ENCODE measurements around the gene ANO10. TPM values are rescaled to one million over a fixed set of nuclear protein-coding genes. Genes with fewer than 3 reads are reported as not detected.
A peak's percentile ranks its signal among the peaks of the same experiment; 100 is the strongest.

The ANO10 gene, protein sequence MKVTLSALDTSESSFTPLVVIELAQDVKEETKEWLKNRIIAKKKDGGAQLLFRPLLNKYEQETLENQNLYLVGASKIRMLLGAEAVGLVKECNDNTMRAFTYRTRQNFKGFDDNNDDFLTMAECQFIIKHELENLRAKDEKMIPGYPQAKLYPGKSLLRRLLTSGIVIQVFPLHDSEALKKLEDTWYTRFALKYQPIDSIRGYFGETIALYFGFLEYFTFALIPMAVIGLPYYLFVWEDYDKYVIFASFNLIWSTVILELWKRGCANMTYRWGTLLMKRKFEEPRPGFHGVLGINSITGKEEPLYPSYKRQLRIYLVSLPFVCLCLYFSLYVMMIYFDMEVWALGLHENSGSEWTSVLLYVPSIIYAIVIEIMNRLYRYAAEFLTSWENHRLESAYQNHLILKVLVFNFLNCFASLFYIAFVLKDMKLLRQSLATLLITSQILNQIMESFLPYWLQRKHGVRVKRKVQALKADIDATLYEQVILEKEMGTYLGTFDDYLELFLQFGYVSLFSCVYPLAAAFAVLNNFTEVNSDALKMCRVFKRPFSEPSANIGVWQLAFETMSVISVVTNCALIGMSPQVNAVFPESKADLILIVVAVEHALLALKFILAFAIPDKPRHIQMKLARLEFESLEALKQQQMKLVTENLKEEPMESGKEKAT
- total RNA-seq (10.6 and 13.9 TPM in 2 replicates), polyA plus RNA-seq (1.1 and 1.9 TPM in 2 replicates), polyA minus RNA-seq (3.6 and 4.0 TPM in 2 replicates)
- 3.5 TPM for total RNA-seq (2013)

DNA sequence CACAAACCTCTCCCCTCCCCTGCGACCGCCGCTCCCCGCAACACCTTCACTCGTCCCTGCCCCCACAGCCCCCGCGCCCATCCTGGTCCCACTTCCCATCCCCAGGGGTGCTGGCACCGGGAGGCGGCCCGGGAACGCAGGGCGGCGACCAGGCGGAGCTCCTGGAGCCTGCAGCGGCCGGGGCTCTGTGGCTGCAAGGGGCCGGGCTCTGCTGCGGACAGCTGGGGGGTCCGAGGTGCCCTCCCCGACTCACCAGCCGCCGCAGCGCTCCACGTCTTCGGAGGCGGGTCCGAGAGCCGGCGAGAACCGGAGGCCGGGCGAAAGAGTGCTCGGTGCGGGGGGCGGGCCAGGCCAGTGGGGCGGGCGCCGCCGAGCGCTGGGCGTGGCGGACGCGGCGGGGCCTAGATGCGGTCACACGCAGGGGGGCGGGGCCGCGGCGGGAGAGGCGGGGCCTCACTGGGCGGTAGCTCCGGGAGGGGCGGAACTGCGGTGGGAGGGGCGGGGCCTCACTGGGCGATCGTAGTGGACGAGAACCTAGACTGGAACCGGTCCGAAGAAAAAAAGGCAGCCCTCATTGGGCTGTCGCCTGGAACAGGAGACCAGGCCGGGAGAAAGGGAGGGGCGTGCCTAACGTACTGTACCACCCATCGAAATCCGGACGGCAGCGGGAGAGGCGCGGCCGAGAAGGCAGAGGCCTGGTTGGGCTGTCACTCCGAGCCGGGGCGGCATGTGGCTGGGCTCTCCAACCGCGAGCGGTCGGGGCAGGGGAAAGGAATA lies at the start of gene ANO10:
Gene ANO10 (minus strand): TSS at position 356 of the 777 bp plus-strand sequence. CDS start 16,159 bp downstream, outside the sequence.
- H3K36me3 ChIP-seq (replicated peaks in 1 of 2; ENCODE audit: control extremely low read depth in 1 of 2, control insufficient read depth in 1 of 2, extremely low read depth in 1 of 2, insufficient read depth in 2 of 2, low read length in 1 of 2), result no peaks in the 10 kb centered on the region
- H3K9me3 ChIP-seq (ENCODE audit: control extremely low read depth in 1 of 3, control insufficient read depth in 2 of 3, insufficient read depth in 1 of 3, low read length in 2 of 3), result no peaks in the 10 kb centered on the region
- under 1% methylated on average over 77 of the region's 80 CpGs for WGBS (ENCODE audit: insufficient coverage)
- ATAC-seq (ENCODE audit: low read depth) (peak; percentile 92), DNase-seq (peak; percentile 96)
- no peaks in the 10 kb centered on the region for H3K79me2 ChIP-seq (ENCODE audit: control insufficient read depth, insufficient read depth, low read length)
- H3K27ac Mint-ChIP-seq, result peak within 1 kb of the TSS; percentile 77
- TF ChIP-seq, protein P1, sequence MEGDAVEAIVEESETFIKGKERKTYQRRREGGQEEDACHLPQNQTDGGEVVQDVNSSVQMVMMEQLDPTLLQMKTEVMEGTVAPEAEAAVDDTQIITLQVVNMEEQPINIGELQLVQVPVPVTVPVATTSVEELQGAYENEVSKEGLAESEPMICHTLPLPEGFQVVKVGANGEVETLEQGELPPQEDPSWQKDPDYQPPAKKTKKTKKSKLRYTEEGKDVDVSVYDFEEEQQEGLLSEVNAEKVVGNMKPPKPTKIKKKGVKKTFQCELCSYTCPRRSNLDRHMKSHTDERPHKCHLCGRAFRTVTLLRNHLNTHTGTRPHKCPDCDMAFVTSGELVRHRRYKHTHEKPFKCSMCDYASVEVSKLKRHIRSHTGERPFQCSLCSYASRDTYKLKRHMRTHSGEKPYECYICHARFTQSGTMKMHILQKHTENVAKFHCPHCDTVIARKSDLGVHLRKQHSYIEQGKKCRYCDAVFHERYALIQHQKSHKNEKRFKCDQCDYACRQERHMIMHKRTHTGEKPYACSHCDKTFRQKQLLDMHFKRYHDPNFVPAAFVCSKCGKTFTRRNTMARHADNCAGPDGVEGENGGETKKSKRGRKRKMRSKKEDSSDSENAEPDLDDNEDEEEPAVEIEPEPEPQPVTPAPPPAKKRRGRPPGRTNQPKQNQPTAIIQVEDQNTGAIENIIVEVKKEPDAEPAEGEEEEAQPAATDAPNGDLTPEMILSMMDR (IDR thresholded peaks at IDR 0.05), result no peak
- no peak for TF ChIP-seq EZH2 (IDR thresholded peaks at IDR 0.05; ENCODE audit: borderline replicate concordance, insufficient read depth, low read depth, low read length, poor library complexity, severe bottlenecking)
- peak within 1 kb of the TSS; percentile 98 for H3K4me2 ChIP-seq (replicated peaks; ENCODE audit: low read depth, low read length, poor library complexity, severe bottlenecking)
- H3K9ac ChIP-seq (ENCODE audit: low read length), result peak within 1 kb of the TSS; percentile 76
- H4K20me1 ChIP-seq (ENCODE audit: control insufficient read depth, insufficient read depth, low read length, poor library complexity, severe bottlenecking), result no peaks in the 10 kb centered on the region
- peak within 1 kb of the TSS; percentile 61 to 79 (median 72) for H3K4me3 ChIP-seq (ENCODE audit: control extremely low read depth in 1 of 5, extremely low read depth in 1 of 5, insufficient read depth in 1 of 5, low read depth in 2 of 5, low read length in 4 of 5)
- POLR2A ChIA-PET, result interaction anchor here (0.6 to 2.0 kb wide), 3 partner anchors 68 to 1121 kb away, joined by 3 to 13 read pairs (median 9); partner anchors contain the start of gene ABHD5
- H3K27me3 Mint-ChIP-seq, result peaks cover 4% of the 10 kb centered on the region
- peak within 1 kb of the TSS; percentile 2 to 28 for H3K27ac ChIP-seq (ENCODE audit: low read length in 2 of 2)
- H2AFZ ChIP-seq (ENCODE audit: insufficient read depth, low read depth, low read length, poor library complexity, severe bottlenecking), result peak within 1 kb of the TSS; percentile 99
- no peaks in the 10 kb centered on the region for H3K9me3 Mint-ChIP-seq (ENCODE audit: insufficient read depth)
- H3K4me1 Mint-ChIP-seq, result peaks cover 12% of the 10 kb centered on the region
- H3K4me3 Mint-ChIP-seq, result peak within 1 kb of the TSS; percentile 88
- H3K27me3 ChIP-seq (replicated peaks in 1 of 4; ENCODE audit: control extremely low read depth in 1 of 4, control insufficient read depth in 3 of 4, insufficient read depth in 4 of 4, low read length in 3 of 4), result no peaks in the 10 kb centered on the region
- peaks cover 9 to 11% of the 10 kb centered on the region in 2 donors for H3K4me1 ChIP-seq (ENCODE audit: control insufficient read depth in 2 of 2, insufficient read depth in 2 of 2, low read length in 2 of 2)
- intact Hi-C loops (cut with micrococcal nuclease), result loop anchor here (1.0 to 10.0 kb wide), 8 partner anchors 68 to 1355 kb away; partner anchors contain the start of genes ABHD5, EXOSC7, KIAA1143 and KIF15
- CTCF ChIA-PET, result interaction anchor here (0.9 kb wide), 1 partner anchor 68 kb away, joined by 3 read pairs; no protein-coding TSS in a partner anchor

Data from B cell (primary cell).